Hematopoietic multipotent progenitor cell treated with erythropoietin and hydrocortisone succinate and interleukin-3 and kit ligand, for 4 days (in vitro differentiated cells): Measurements from ENCODE around the gene GSE1.

Experiments used
- DNase-seq: peaks from one replicate; pipeline ENCODE4 v3.0.0-alpha.2; 2015

GSE1 gene

GRCh38 chr16:85574672-85575475 lies 38.2 kb upstream of the GSE1 start:
- no peak for DNase-seq

- no peak for DNase-seq
Measured at GRCh38 chr16:85575920-85576319, 37.2 kb upstream of the GSE1 start.

GRCh38 chr16:85576944-85577343 lies 36.2 kb upstream of the GSE1 start:
- no peak for DNase-seq

DNA sequence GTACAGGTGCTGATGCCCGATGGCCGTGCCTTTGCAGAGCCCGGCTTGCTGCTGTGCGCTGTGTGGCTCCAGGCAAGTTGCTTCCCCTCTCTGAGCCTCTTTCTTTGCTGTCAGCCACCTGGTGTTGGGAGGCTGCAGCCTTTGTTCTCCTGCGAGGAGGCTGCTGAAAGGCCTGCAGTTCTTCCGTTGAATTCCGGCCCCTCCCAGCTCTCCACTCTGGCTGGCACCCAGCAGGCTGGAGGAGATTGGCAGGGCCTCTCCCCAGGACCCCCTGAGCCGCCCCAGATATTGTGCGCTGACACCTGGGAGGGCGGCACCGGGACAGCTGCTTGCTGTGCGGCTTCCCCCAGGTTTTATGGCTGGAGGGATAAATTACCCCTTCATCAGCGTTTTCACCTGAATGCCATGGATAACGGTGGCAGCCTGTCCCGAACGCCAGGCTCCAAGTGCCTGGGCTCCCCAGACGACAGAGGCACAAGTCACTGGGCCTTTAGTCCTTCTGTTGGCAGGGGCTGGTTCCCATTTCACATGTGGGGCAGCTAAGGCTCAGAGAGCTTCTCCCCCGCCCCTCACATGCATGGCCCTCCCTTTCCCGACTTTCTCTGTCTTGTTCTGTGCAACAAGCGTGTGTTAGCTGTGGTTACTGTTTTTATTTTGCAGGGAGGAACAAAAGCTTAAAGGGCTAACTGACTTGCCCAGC lies 35.1 kb upstream of the GSE1 start:
- no peak for DNase-seq

GRCh38 chr16:85578599-85578948 lies 34.5 kb upstream of the GSE1 start:
- no peak for DNase-seq

- no peak for DNase-seq
Measured at GRCh38 chr16:85579191-85579590, 33.9 kb upstream of the GSE1 start.

- DNase-seq = no peak
Measured at GRCh38 chr16:85579923-85580580, 33.1 kb upstream of the GSE1 start.

DNA sequence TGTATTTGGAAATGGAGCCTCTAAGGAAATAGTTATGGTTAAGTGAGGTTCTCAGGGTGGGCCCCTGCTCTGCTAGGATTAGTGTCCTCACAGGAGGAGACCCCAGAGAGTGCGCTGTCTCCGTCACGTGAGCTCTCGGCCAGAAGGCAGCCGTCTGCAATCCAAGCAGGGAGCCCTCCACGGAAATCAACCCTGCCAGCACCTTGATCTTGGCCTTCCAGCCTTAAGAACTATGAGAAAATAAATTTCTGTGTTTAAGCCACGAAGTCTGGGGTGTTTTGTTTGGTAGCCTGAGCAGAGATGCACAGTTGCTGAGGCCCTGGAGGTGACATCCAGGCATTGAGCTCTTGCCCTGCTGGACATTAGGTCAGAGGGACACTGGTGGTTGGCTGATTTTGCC lies 32.4 kb upstream of the GSE1 start:
- no peak for DNase-seq

DNA sequence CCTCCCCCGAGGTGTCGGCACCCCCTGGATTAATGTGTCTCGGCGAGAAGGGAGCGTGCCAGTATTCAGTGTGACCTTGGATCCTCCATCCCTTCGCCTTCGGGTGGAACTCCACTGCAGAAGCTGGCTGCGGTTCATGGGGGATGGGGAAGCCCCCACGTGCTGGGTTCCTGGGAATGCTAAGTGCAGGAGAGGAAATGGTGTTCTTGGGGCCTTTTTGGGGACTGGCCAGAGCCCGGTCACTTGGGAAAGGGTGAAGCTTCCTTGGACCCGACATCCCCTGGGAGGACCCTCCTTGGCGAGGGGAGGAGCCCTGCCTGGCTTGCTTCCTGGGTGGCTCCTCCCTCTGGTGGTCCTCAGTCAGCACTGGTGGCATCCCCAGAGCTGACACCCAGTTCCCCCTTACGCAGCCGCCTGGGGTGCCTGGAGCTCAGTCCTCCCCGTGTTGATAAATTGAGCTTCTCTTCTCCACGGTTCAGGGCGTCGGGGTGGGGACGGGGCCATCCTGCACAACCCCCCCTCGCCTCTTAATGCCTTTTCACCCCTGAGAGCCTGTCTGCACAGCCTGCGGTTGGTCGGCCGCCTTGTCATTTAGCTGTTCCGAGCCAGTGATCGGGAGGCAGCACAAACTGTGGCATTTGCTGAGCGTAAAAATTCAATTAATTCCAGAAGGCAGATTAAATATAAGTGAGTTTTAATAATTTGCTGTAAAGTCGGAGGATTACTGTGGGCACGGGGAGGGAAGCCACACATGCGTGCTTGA lies 30.7 kb upstream of the GSE1 start:
- DNase-seq = no peak

- DNase-seq = no peak
Measured at GRCh38 chr16:85583491-85584181, 29.5 kb upstream of the GSE1 start.

DNA sequence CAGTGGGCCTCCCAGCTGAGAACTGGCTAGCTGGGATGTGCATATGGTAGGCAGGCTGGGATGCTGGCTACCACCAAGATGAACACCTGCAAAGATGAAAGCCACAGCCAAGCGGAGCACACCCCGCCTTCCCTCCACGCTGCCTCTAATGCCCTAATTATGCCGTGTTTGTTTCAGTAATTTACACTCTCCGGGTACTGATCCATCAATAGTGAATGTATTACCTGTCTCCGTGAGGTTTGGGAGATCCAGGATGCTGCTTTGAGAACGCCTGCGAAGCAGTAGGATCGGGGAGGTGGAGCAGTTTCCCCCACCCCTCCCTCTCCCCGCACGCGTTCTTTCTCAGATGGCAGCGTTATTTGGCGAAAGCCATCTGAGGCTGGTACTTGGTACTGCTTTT lies 28.9 kb upstream of the GSE1 start:
- no peak for DNase-seq

DNA sequence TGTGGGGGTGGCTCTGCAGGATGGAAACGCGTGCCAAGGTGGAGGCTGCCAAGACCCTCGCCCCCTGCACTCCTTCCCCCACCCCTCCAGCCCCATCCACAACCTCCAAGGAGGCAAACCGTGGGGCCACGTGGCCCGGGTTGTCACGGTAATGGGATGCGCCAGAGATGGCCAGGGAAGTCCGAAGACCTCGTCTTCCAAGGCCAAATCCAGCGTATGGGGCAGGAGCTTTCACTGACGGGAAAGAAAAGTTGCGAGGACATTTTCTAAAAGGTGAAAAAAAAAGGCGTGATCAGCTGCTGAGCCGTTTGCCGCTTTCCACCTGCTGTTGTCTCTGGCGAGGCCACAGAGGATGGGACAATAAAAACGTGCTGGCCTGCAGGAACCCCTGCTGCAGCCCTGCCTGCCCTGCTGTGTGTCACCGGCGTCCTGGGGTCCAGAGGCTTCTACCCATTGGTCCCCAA lies 28.3 kb upstream of the GSE1 start:
- DNase-seq = no peak

- DNase-seq = no peak
Measured at GRCh38 chr16:85585711-85586110, 27.4 kb upstream of the GSE1 start.

GRCh38 chr16:85586380-85587104 lies 26.6 kb upstream of the GSE1 start:
- DNase-seq = no peak

DNA sequence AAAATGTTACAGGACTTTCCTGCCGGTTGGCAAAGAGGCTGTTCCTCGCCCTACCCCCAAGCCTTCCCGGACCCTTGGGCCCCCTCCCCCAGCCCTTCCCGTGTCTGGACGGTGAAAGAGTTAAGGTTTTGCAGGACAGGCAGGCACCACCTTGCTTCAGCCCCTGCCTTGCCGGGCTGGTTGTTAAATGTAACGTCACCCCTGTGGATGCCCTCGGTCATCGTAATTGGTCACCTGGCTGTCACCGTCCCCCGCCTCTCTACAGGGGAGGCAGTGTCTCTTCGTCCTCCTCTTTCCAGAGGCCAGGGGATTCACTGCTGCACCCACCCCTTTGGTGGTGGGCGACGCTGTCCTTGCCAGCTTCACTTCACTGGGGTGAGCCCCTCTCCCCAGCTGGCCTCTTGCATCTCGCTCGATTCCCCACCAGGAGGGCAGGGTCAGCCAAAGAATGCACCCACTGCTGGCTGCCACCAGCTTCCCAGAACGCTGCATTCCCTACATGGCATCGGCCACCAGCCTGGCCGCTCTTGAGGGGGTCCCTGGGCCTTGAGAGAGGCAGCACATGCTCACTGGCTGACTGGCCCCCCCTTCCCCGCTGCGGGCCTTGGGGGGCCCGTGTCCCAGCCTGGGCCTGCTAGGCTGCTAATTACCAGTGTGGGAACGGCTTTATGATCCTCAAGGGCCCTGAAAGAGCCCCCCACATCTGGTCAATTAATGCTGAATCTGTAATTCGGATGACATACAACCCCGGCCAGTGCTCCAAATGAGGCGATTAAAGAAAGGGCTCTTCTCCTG lies 25.2 kb upstream of the GSE1 start:
- DNase-seq = no peak

DNA sequence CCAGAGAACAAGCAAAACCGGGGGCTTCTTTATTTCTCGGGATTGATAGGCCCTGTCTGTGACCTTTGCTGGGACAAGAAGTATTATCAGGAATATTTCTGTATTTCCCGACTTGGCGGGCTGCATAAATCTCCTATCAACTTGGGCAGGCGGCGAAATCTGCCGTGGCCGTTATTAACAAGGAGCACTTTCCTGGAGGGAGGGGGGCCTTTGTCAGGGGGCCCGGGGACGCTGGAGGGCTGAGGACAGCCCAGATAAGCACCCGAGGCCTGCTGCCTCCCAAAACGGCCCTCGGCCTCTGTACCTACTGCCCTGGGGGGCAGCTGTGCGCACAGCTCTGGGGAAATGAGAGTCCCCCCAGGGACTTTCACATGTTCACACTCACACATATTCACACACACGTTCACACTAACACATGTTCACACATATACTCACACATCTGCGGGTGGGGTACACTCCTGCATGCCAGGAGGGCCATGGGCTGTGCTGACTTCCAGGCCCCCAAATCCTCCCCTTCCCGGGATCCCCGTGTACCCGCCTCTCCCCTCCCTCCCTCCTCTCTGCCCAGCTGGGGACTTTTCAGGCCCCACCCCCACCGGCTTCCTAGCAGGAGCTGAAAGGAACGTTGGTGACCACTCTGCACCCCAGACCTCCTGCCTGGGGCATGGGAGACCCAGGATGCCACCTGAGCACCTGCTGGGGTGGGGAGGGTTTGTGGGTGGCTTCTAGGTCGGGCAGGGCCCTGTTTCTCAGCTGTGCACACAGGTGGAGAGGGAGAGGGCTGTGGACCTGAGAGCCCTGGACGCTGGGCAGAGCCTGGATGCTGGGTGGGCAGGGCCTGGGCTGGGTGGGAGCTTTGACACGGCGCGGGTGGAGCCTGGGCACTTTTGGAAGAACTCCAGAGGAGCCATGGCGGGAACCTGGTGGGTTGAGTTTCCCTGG lies 24.3 kb upstream of the GSE1 start:
- DNase-seq = peak; percentile 63

DNA sequence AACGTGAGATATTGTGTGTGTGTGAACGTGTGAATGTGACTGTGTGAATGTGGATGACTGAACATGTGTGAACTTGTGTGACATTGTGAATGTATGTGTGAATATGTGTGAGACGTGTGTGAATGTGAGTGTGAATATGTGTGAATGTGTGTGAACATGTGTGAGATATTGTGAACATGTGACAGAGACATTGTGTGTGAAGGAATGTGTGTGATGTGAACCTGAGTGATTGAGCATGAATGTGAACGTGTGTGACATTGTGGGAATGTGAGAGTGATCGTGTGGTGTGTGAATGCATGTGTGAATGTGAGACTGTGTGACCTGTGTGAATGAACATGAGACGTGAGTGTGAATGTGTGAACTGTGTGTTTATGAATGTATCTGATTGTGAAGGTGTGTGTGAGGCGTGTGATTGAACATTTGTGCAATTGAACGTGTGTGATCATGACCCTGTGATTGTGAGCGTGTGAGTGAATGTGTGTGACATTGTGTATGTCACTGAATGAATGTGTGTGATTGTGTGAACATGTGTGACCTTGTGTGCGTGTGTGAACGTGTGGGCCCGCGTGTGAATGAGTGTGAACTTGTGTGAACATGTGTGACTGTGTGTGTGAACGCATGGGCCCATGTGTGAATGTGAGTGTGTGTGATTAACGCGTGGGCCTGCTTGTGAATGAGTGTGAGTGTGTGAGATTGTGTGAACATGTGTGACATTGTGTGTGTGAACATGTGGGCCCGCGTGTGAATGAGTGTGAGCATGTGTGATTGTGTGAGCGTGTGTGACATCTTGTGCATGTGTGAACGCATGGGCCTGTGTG lies 23.2 kb upstream of the GSE1 start:
- no peak for DNase-seq

DNA sequence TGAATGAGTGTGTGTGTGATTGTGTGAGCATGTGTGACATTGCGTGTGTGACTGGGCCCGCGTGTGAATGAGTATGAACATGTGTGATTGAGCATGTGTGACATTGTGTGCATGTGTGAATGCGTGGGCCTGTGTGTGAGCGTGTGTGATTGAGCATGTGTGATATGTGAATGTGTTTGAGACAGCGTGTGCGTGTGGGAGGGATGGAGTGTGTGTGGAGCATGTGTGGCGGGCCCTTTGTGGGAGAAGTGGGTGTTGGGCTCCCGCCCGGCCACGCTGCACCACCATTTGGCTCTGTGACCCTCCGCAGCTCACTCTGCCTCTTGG lies 22.7 kb upstream of the GSE1 start:
- no peak for DNase-seq

DNA sequence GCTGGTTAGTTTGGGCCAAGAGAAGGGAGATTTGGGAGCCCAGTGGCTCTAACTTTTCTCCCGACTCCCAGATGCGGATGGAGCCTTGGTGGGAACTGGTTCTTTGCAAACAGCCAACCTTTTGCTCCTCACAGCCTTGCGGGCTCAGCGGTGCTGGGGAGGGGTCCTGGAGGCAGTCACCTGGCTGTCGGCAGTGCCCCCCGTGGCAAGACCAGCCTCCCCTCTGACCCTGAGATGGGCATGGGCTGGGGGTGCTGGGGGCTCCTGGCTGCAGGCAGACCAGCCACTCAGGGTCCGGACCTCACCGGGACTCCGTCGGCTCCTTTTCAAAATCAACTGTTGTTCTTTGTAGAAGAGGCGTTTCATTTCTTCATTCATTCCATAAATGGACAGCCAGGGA lies 21.7 kb upstream of the GSE1 start:
- DNase-seq = no peak
